ENCODE measurements around the gene CSF2RB.

- no peak for TF ChIP-seq CTCF (IDR thresholded peaks at IDR 0.05)
- no peak for TF ChIP-seq POLR2A (IDR thresholded peaks at IDR 0.05)
Measured at GRCh38 chr22:36894266-36894665, 19.2 kb upstream of the CSF2RB start.
